Loucy (cell line): ENCODE results near the gene BLOC1S3.

Experiments
- H2AFZ ChIP-seq: fragments of 200-600 bp; sonication (generic); 2 replicates; pipeline ENCODE4 v1.6.0; 2016; ENCODE audit warnings: antibody characterized with exemption, mild to moderate bottlenecking, low read length, moderate library complexity
- H3F3A ChIP-seq: fragments of 200-600 bp; 2 replicates; pipeline ENCODE4 v1.6.0; 2016; ENCODE audit warnings: antibody characterized with exemption, low read depth, mild to moderate bottlenecking
- H3K27me3 ChIP-seq: fragments of 200-600 bp; sonication (generic); 2 replicates; pipeline ENCODE4 v1.6.1; 2014; ENCODE audit warnings: low read length, mild to moderate bottlenecking; ENCODE audit not compliant: insufficient read depth, poor library complexity, severe bottlenecking
- H3K36me3 ChIP-seq: fragments of 200-600 bp; sonication (generic); 2 replicates; pipeline ENCODE4 v1.6.1; 2016; ENCODE audit warnings: low read length; ENCODE audit not compliant: insufficient read depth
- H3K4me1 ChIP-seq: fragments of 200-600 bp; sonication (generic); 2 replicates; pipeline ENCODE4 v1.5.1; 2014; ENCODE audit warnings: low read length, mild to moderate bottlenecking; ENCODE audit not compliant: insufficient read depth, poor library complexity, severe bottlenecking
- H3K4me2 ChIP-seq: fragments of 200-600 bp; sonication (generic); 2 replicates; pipeline ENCODE4 v1.6.0; 2014; ENCODE audit warnings: antibody characterized with exemption, low read length, low read depth, mild to moderate bottlenecking; ENCODE audit not compliant: poor library complexity, severe bottlenecking
- H3K4me3 ChIP-seq: fragments of 200-600 bp; sonication (generic); 2 replicates; pipeline ENCODE4 v1.5.1; 2014; ENCODE audit warnings: low read length, mild to moderate bottlenecking, mixed read lengths; ENCODE audit not compliant: poor library complexity, severe bottlenecking
- H3K79me2 ChIP-seq: fragments of 200-600 bp; sonication (generic); 2 replicates; pipeline ENCODE4 v1.6.1; 2014; ENCODE audit warnings: low read length; ENCODE audit not compliant: insufficient read depth
- H3K9ac ChIP-seq: fragments of 200-600 bp; sonication (generic); 2 replicates; pipeline ENCODE4 v1.6.0; 2014; ENCODE audit warnings: mild to moderate bottlenecking, low read depth, low read length, moderate library complexity; ENCODE audit not compliant: poor library complexity, severe bottlenecking
- H3K9me2 ChIP-seq: fragments of 200-600 bp; sonication (generic); replicated peaks from 2 replicates; pipeline ENCODE4 v1.6.1; 2016; ENCODE audit warnings: low read depth, low read length, mixed read lengths
- H3K9me3 ChIP-seq: fragments of 200-600 bp; sonication (generic); 2 replicates; pipeline ENCODE4 v1.6.1; 2014; ENCODE audit warnings: mild to moderate bottlenecking, antibody characterized with exemption, low read length, low read depth; ENCODE audit not compliant: insufficient read depth
- H4K20me1 ChIP-seq: fragments of 200-600 bp; sonication (generic); 2 replicates; pipeline ENCODE4 v1.6.0; 2014; ENCODE audit warnings: antibody characterized with exemption, low read length, mild to moderate bottlenecking; ENCODE audit not compliant: insufficient read depth, poor library complexity, severe bottlenecking
- EZH2phosphoT487 ChIP-seq: fragments of 200-600 bp; IDR thresholded peaks from 2 replicates; pipeline ENCODE4 v1.6.1; 2018; ENCODE audit warnings: antibody characterized with exemption, mild to moderate bottlenecking, moderate library complexity, borderline replicate concordance
- TF ChIP-seq, protein P1 (sequence below): fragments of 200-600 bp; sonication (generic); conservative IDR thresholded peaks from 2 replicates; pipeline ENCODE4 v1.5.1; 2014; ENCODE audit warnings: mild to moderate bottlenecking, antibody characterized with exemption, low read length

Gene BLOC1S3

DNA sequence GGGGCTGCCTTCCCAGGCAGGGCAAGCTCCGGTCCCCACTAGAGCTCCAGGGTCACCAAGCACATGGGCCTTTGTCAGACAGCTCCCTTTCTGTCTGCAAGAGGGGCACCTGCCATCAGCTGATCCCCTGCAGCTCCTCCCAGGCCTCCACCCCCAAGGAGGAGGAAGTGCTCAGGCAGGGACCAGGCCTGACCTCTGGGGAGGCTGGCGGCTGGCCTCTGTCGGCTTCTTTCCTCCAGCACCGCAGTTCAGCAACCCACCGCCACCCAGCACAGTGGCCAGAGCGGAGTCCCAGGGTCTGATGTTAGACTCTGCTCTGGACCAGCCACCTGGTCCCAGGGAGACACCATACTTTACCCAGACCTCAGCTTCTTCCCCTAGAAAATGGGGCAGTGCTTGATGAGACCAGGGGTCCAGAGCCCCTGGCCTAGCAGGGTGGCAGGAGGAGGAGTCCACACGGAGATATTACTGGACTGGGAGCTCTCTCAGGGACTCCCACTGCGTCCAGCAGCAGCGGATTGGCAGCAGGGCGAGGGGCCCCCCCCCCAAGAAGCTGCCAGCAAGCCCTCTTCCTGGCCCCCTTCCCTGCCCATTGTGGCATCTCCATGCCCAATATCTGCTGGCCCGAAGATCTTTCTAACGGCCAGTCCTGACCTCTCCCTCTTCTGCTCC lies 41.9 kb upstream of the BLOC1S3 start:
- Histone ChIP-seq H2AFZ (no peak overlapping the region), H3K36me3 (peaks cover 12% of the 10 kb centered on the region; the same call in 1 of the 2 replicates), H3K4me1 (no peaks in the 10 kb centered on the region), H3K9ac (no peak overlapping the region), H3F3A (no peaks in the 10 kb centered on the region), H3K9me3 (no peaks in the 10 kb centered on the region), H3K27me3 (no peaks in the 10 kb centered on the region), H4K20me1 (no peaks in the 10 kb centered on the region), H3K9me2 (no peaks in the 10 kb centered on the region), H3K79me2 (peaks cover 9% of the 10 kb centered on the region; the same call in 1 of the 2 replicates), H3K4me3 (no peak overlapping the region), H3K4me2 (no peak overlapping the region)
- no peak for TF ChIP-seq EZH2phosphoT487
- TF ChIP-seq, protein P1, sequence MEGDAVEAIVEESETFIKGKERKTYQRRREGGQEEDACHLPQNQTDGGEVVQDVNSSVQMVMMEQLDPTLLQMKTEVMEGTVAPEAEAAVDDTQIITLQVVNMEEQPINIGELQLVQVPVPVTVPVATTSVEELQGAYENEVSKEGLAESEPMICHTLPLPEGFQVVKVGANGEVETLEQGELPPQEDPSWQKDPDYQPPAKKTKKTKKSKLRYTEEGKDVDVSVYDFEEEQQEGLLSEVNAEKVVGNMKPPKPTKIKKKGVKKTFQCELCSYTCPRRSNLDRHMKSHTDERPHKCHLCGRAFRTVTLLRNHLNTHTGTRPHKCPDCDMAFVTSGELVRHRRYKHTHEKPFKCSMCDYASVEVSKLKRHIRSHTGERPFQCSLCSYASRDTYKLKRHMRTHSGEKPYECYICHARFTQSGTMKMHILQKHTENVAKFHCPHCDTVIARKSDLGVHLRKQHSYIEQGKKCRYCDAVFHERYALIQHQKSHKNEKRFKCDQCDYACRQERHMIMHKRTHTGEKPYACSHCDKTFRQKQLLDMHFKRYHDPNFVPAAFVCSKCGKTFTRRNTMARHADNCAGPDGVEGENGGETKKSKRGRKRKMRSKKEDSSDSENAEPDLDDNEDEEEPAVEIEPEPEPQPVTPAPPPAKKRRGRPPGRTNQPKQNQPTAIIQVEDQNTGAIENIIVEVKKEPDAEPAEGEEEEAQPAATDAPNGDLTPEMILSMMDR = no peak

- Histone ChIP-seq H4K20me1 (no peaks in the 10 kb centered on the region), H3F3A (no peaks in the 10 kb centered on the region), H3K9me3 (no peaks in the 10 kb centered on the region), H3K27me3 (no peaks in the 10 kb centered on the region), H3K9ac (no peak overlapping the region), H2AFZ (no peak overlapping the region), H3K36me3 (peaks cover 18% of the 10 kb centered on the region; the same call in 1 of the 2 replicates), H3K4me3 (no peak overlapping the region), H3K4me2 (no peak overlapping the region), H3K4me1 (no peaks in the 10 kb centered on the region), H3K9me2 (no peaks in the 10 kb centered on the region), H3K79me2 (peaks cover 9% of the 10 kb centered on the region; the same call in 1 of the 2 replicates)
- TF ChIP-seq EZH2phosphoT487 = no peak
- TF ChIP-seq, protein P1 = no peak
Observed at GRCh38 chr19:45137179-45137761, 41.3 kb upstream of the BLOC1S3 start.

GRCh38 chr19:45138303-45138751 lies 40.3 kb upstream of the BLOC1S3 start:
- H2AFZ ChIP-seq = no peak overlapping the region
- no peak overlapping the region for H3K9ac ChIP-seq
- no peaks in the 10 kb centered on the region for H3F3A ChIP-seq
- peaks cover 27% of the 10 kb centered on the region; the same call in 1 of the 2 replicates for H3K36me3 ChIP-seq
- H3K4me2 ChIP-seq = no peak overlapping the region
- H3K9me2 ChIP-seq = no peaks in the 10 kb centered on the region
- no peaks in the 10 kb centered on the region for H3K27me3 ChIP-seq
- H3K9me3 ChIP-seq = no peaks in the 10 kb centered on the region
- no peaks in the 10 kb centered on the region for H4K20me1 ChIP-seq
- no peak for TF ChIP-seq EZH2phosphoT487
- TF ChIP-seq, protein P1 = no peak
- H3K79me2 ChIP-seq = peaks cover 9% of the 10 kb centered on the region; the same call in 1 of the 2 replicates
- H3K4me3 ChIP-seq = no peak overlapping the region
- H3K4me1 ChIP-seq = no peaks in the 10 kb centered on the region
